GM13977 (cell line): ENCODE results near the gene CALHM3.

Source experiments
- DNase-seq: peaks from one replicate; pipeline ENCODE4 v3.0.0; 2012; ENCODE audit warnings: low spot score
- CTCF ChIP-seq: IDR thresholded peaks from 2 replicates; pipeline ENCODE4 v1.5.1; 2012; ENCODE audit warnings: mild to moderate bottlenecking, control low read depth; ENCODE audit not compliant: insufficient read depth; ENCODE audit errors: extremely low read depth, missing control alignments
- in situ Hi-C: fragments of 300-500 bp; cut with MboI; formaldehyde crosslinking; loops from one replicate; pipeline ENCODE4 v1.12.0; 2022; ENCODE audit warnings: low sequenced_read_pairs, low pct_unique_long_range_greater_than_20kb, mixed read lengths, inconsistent platforms; ENCODE audit not compliant: unreplicated experiment

The CALHM3 gene

GRCh38 chr10:103502849-103503660, 24.0 kb upstream of the CALHM3 start:
- in situ Hi-C loops: no loop called here
- no peak for TF ChIP-seq CTCF
- no peak for DNase-seq

- TF ChIP-seq CTCF: no peak
- in situ Hi-C loops: no loop called here
- no peak for DNase-seq
These were observed 22.1 kb upstream of the CALHM3 start for GRCh38 chr10:103501186-103501585.

GRCh38 chr10:103500481-103500880, 21.4 kb upstream of the CALHM3 start:
- no peak for TF ChIP-seq CTCF
- in situ Hi-C loops: no loop called here
- no peak for DNase-seq

GRCh38 chr10:103499881-103500280, 20.8 kb upstream of the CALHM3 start:
- TF ChIP-seq CTCF: no peak
- DNase-seq: no peak
- in situ Hi-C loops: loop anchor here (25.0 kb wide), 1 partner anchor 663 kb away; the partner anchor contains the start of gene CYP17A1

- TF ChIP-seq CTCF: no peak
- in situ Hi-C loops: loop anchor here (25.0 kb wide), 1 partner anchor 662 kb away; the partner anchor contains the start of gene CYP17A1
- no peak for DNase-seq
These were observed 20.0 kb upstream of the CALHM3 start for GRCh38 chr10:103498936-103499638.

- no peak for TF ChIP-seq CTCF
- DNase-seq: no peak
- in situ Hi-C loops: loop anchor here (25.0 kb wide), 1 partner anchor 660 kb away; the partner anchor contains the start of gene CYP17A1
These were observed 18.3 kb upstream of the CALHM3 start for GRCh38 chr10:103497161-103497915.
